ENCODE data around the gene CAPN2.
"Not testable (repeated sequence)": the region's sequence is repeated elsewhere in the genome, so short reads cannot be mapped to it uniquely, and the experiment has no call there.

The CAPN2 gene

GRCh38 chr1:223717123-223717522 is 4.8 kb downstream of the CAPN2 start:
- no peak for DNase-seq (ENCODE audit: low read depth)

GRCh38 chr1:223717695-223718363 is 5.5 kb downstream of the CAPN2 start:
- no peak for DNase-seq (ENCODE audit: low read depth)

GRCh38 chr1:223718850-223719249 is 6.5 kb downstream of the CAPN2 start:
- DNase-seq (ENCODE audit: low read depth), result no peak

DNA sequence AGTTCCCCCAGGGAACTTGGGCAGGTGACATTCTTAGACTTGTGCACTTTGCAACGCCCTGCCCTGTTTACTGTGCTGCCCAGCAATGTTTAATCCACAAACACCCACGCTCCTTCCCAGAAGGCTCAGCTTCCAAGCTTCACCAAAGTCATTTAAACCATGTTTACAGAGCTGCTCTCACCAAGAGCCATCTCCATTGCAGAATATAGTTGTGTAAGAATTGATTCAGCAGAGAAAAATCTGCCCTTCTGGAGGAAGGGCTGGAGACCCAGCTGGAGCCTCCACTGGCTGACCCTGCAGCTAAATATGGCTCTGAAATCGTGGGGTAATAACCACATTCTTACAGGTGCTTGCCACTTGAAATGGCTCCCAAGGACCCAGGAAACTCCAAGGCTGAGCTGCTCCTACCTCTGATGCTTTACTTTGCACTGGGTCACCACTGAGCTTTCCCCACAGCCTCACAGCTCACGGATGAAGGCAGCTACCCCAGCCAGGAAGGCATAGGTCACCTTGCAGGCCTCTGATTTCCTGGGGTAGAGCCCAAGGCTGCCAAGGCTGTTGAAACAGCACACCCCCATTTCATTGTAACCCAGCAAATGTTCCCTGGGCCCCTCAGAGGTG is 8.7 kb downstream of the CAPN2 start:
- no peak for DNase-seq (ENCODE audit: low read depth)

- DNase-seq (ENCODE audit: low read depth), result no peak
These were observed 9.6 kb downstream of the CAPN2 start for GRCh38 chr1:223721658-223722607.

DNA sequence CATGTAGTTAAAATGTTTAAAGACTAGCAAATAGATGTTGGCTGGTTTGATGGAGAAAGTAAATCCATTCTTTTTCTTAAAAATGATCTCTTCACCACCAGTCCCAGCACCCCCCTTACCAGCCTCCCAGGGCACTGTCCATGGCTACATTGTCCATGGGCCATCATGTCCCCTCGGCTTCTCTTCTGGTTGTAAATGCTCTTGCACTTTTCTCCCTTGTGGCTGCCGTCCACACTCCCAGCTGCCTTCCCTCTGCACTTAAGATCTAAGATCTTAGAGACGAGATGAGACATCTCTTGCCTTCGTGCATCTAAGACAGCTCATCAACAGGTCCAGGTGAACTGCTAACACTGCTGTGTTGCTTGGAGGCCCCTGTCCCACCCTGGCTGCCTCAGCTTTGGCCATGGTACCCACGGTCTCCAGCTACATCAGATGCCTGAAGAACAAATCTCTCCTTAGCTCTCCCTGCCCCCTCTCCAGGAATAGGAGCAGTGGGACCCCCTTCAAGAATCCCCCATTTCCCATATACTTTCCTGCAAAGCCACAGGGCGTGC is 11.1 kb downstream of the CAPN2 start:
- DNase-seq (ENCODE audit: low read depth), result no peak

DNA sequence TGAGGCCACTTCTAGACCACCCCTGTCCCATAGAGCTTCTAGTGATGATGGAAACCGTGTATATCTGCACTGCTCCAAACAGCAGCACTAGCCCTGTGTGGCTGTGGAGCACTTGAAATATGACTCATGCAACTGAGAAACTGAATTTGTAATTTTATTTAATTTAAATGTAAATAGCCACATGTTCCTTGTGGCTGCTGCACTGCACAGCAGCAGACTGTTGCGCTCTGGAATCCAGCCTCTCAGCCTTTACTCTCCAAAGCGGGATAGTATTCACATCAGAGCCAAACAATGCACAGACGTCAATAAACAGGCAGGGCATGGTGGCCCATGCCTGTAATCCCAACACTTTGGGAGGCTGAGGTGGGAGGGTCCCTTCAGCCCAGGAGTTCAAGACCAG is 12.0 kb downstream of the CAPN2 start:
- no peak for DNase-seq (ENCODE audit: low read depth)

DNA sequence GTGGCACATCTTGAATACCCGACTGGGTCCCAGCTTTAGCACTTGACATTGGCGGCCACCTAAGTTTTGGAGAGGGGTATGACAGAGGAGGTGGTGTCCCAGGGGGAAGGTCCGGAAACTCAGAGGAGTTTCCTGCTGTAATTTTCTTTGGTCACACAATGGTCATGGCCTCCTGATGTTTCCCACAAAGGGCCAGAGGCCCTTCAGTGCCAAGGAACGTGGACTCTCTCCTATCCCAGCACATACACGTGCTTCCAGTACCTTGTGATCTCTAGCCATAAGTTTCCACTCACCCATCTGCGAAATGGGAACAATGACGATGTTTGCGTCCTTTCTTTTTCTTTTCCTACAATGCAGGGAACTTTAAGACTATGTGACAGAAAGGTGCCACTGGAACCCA is 13.2 kb downstream of the CAPN2 start:
- DNase-seq (ENCODE audit: low read depth), result no peak

DNA sequence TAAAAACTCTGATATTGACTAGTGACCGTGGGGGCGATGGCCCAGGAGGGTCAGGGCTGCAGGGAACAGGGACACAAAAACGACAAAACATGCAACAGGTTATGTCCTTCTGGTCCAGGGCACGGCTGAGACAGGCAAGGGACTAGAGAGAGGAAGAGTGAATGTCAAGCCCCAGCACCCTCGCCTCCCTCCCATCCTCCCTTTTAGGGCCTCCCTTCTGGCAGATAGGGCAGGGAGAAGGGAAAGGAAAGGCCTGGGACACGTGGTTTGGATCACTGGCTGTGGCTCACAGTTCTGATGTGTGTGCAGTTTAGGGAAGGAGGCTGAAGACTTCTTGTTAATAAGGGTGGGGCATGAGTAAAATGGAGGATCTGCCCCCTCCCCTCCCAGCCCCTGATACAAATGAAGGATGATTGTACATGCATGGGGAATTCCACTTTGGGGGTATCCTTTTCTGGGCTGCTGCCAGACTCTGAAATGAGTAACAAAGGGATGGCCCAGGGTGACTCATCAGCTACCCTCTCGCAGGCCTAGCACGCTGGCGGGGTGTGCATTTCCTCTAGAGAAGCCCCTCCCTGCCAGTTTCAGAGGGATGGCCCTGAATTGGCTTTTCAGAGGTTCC is 14.2 kb downstream of the CAPN2 start:
- DNase-seq (ENCODE audit: low read depth), result peak; percentile 80

DNA sequence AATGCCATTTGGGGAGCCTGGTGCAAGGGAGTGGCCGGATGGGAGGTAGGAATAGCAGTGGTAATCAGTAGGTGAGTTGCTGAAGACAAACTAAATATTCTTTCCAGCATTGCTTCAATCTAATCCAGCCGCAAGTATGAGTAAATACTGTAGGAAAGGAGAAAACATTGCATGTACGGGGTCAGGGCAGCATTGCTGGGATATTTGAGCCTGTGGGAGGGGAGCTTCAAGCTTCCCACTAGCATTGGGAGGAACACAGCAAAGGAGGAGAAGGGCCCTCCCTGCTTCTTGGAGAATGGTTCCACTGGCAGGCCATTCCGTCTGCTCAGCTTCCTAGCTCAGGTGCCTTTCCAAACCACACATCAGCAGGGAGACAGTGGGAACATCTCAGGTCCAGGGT is 15.2 kb downstream of the CAPN2 start:
- no peak for DNase-seq (ENCODE audit: low read depth)

DNA sequence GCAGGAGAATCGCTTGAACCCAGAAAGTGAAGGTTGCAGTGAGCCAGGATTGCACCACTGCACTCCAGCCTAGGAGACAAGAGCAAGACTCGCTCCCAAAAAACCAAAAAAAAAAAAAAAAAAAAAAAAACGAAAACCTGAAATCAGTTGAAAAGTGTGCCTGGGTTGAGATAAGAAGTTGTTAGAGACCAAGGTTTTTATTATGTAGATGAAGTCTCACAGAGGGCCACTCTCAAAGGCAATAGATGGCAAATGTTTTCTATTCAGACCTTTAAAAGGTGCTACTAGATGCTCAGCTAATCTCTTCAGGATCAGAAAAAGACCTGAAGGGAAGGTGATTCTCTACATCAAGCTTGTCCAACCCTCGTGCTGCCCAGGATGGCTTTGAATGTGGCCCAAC is 17.6 kb downstream of the CAPN2 start:
- DNase-seq (ENCODE audit: low read depth), result no peak

DNA sequence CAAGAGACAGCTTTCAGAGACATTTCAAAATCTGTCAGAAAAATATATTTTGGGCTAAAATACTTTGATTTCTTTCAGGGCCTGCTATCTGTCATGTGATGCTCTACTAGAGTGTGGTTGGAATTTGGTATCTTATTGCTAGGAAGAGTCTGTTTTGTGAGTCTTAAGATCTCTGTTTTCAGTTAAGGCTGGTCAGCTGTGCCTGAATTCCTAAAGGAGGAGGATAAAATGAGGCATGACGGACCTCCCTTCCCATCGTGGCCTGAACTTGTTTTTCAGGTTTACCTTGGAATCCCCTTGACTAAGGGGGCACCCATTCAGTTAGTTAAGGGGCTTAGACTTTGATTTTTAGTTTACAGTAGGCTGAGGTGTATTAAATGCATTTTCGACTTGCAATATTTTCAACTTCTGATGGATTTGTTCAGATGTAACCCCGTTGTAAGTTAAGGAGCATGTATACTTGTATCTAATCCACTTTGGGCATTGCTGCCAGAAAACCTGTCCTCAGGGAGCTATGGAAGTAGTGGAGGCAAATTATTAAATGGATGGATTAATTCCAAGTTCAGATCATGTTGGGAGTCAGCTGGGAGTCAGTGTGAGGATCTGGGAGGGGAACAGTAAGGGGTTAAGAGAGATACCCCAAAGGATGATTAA is 18.3 kb downstream of the CAPN2 start:
- no peak for DNase-seq (ENCODE audit: low read depth)

GRCh38 chr1:223731133-223731770 is 18.9 kb downstream of the CAPN2 start:
- no peak for DNase-seq (ENCODE audit: low read depth)

DNA sequence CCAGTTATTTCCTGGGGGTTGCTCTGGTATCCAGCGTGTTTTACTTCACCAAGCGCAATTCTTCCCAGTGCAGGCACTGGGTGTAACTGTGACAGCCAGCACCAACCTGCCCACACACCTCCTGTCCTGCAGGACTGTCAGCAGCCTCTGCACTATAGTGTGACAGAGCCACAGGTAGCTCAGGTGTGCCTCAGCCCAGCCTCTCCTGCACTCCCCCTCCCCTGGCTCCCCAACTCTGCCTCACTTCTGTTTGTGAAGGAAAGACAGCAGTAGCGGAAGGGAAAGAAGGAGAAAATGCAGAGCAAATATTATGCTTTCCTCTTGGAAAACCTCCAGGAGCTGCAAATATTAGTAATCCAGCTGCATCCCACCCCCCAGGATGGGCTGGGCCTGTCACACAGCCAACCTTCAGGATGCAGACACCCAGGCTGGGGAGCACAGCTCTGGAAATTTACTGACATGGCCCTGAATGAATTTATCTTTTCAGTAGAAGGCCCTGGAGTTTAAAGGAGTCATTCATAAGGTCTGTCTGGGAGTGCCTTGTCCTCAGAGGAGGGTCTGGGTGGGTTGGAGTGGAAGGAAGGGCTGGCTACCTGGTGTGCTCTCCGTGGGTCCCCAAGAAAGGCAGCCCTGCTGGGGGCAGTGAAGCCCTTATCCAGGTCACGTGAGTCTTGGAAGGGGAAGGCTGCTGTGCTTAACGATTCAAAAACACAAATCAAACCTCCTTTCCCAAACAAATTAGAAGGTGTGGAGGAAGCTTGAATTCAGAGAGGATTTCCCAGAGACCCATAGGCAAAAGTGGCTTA is 20.9 kb downstream of the CAPN2 start:
- no peak for DNase-seq (ENCODE audit: low read depth)

- DNase-seq (ENCODE audit: low read depth), result no peak
These were observed 21.8 kb downstream of the CAPN2 start for GRCh38 chr1:223733898-223734852.

DNA sequence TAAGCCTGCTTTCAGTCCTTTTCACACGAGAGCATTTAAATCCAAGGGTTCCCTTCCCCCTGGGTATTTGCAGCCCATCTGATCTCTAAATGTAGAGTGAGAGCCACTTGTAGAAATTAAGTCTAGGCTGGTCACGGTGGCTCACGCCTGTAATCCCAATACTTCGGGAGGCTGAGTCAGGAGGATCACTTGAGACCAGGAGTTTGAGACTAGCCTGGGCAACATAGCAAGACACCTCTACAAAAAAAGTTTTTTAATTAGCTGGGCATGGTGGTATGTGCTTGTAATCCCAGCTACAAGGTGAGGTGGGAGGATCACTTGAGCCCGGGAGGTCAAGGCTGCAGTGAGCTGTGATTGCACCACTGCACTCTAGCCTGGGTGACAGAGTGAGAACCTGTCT is 24.3 kb downstream of the CAPN2 start:
- DNase-seq (ENCODE audit: low read depth), result not testable (repeated sequence)

GRCh38 chr1:223737342-223737741 is 25.0 kb downstream of the CAPN2 start:
- no peak for DNase-seq (ENCODE audit: low read depth)

DNA sequence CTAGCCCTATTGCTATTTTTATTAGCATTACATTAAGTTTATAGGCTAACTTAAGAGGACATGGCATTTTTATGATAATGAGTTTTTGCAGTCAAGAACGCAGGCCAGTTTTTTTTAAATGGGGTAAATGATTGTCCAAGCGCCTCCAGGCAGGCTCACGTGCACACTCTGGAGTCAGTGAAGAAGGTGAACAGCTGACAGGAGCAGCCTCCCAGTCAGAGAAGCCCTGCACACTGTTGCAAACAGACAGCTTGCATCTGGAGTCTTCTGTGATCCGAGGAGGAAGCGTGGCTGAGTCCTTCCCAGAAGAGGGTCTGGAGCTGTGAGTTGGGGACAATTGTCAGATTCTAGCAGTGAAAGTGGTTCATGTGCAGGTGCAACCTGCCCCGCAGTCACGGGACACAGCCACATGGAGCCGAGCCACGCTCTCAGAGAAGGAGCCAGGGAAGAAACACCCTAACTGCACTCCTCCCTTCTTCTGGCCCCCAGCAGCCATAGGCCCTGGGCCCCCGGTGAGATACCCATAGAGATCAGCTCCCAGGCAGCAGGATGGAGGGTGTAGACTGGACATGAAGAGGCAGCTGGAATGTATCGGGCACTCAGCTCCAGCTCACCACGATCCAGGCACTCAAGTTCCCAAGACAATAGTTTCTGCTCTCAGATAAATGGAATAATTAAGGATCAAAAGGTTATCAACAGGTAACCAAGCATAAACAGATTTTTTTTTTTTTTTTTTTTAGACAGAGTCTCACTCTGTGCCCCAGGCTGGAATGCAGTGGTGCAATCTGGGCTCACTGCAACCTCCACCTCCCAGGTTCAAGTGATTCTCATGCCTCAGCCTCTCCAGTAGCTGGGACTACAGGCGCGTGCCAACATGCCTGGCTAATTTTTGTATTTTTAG is 26.4 kb downstream of the CAPN2 start:
- DNase-seq (ENCODE audit: low read depth), result no peak
